Progenitor cell of endocrine pancreas (in vitro differentiated cells): Measurements from ENCODE around the gene GHITM. TPM values are rescaled to one million over a fixed set of nuclear protein-coding genes. Genes with fewer than 3 reads are reported as not detected.
"Not testable (repeated sequence)": the region's sequence is repeated elsewhere in the genome, so short reads cannot be mapped to it uniquely, and the experiment has no call there.

Experiments
- DNase-seq: peaks from one replicate; pipeline ENCODE4 v3.0.0; 2021; ENCODE audit warnings: low spot score; ENCODE audit not compliant: unreplicated experiment
- H3K27ac Mint-ChIP-seq: 2 replicates; pipeline ENCODE4 v1.8.0; 2021; ENCODE audit warnings: mild to moderate bottlenecking, moderate library complexity, mixed read lengths
- H3K27me3 Mint-ChIP-seq: 2 replicates; pipeline ENCODE4 v1.8.0; 2021; ENCODE audit warnings: mixed read lengths
- H3K36me3 Mint-ChIP-seq: 2 replicates; pipeline ENCODE4 v1.8.0; 2022; ENCODE audit warnings: mixed read lengths; ENCODE audit not compliant: insufficient read depth
- H3K4me1 Mint-ChIP-seq: 2 replicates; pipeline ENCODE4 v1.8.0; 2021; ENCODE audit warnings: low read depth, mixed read lengths
- H3K4me3 Mint-ChIP-seq: 2 replicates; pipeline ENCODE4 v1.8.0; 2021; ENCODE audit warnings: low read depth, mild to moderate bottlenecking, moderate library complexity, mixed read lengths
- H3K9me3 Mint-ChIP-seq: 2 replicates; pipeline ENCODE4 v1.8.0; 2021; ENCODE audit warnings: low read depth, mixed read lengths
- CTCF ChIP-seq: fragments of 200-600 bp; sonication (generic); IDR thresholded peaks from one replicate; pipeline ENCODE4 v1.5.0; 2021; ENCODE audit warnings: antibody characterized with exemption, mild to moderate bottlenecking; ENCODE audit not compliant: unreplicated experiment
- total RNA-seq: library from RNA; stranded (reverse); gene quantifications from 2 replicates; pipeline ENCODE4 v1.2.1, GENCODE V29; 2021

Gene GHITM
- total RNA-seq, 1 donor from 2014 or later: 99.4 TPM

GRCh38 chr10:84108797-84109196, 30.5 kb upstream of the GHITM start:
- Mint-ChIP-seq H3K36me3 (no peaks in the 10 kb centered on the region), H3K27me3 (no peaks in the 10 kb centered on the region), H3K4me1 (peaks cover 7% of the 10 kb centered on the region), H3K9me3 (no peaks in the 10 kb centered on the region), H3K4me3 (no peak overlapping the region), H3K27ac (no peak overlapping the region)
- TF ChIP-seq CTCF: no peak
- no peak for DNase-seq

DNA sequence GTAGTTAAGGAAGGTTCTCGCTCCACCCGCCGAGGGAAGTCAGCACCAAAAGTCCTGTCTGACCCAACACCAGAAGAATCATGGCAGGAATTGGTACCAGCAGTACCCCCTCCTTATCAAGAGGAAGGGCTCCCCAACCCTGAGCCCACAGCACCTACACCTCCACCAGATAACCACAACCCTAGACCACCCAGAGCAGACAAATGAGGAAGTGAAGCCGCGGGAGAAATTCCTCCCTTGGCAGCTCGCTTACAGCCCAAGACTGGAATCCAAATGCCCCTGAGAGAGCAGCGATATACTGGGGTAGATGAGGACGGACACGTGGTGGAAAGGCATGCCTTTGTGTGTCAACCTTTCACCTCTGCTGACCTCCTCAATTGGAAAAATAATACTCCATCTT, 29.5 kb upstream of the GHITM start:
- H3K4me1 Mint-ChIP-seq, DNase-seq, H3K9me3 Mint-ChIP-seq, H3K27ac Mint-ChIP-seq, H3K4me3 Mint-ChIP-seq, H3K36me3 Mint-ChIP-seq, H3K27me3 Mint-ChIP-seq: not testable (repeated sequence)

- H3K27ac Mint-ChIP-seq, H3K27me3 Mint-ChIP-seq, DNase-seq, H3K36me3 Mint-ChIP-seq, H3K9me3 Mint-ChIP-seq, H3K4me3 Mint-ChIP-seq: not testable (repeated sequence)
- peaks cover 12% of the 10 kb centered on the region for H3K4me1 Mint-ChIP-seq
These were observed 25.8 kb upstream of the GHITM start for GRCh38 chr10:84113468-84113867.

DNA sequence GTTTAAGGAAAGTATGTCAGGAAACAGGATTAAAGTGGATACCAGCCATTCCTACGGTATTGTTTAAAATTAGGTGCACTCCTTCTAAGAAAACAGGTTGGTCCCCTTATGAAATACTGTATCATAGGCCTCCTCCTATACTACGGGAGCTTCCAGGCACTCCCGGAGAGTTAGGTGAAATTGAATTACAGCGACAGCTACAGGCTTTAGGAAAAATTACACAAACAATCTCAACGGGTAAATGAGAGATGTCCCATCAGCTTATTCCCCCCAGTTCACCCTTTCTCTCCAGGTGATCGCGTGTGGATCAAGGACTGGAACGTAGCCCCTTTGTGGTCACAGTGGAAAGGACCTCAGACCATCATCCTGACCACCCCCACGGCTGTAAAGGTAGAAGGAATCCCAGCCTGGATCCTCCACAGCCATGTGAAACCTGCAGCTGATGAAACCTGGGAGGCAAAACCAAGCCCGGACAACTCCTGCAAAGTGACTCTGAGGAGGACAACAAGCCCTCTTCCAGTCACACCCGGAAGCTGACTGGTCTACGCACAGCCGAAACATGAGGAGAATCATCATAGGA, 25.1 kb upstream of the GHITM start:
- no peak overlapping the region for H3K4me3 Mint-ChIP-seq
- peaks cover 3% of the 10 kb centered on the region for H3K36me3 Mint-ChIP-seq
- peaks cover 13% of the 10 kb centered on the region for H3K4me1 Mint-ChIP-seq
- DNase-seq: no peak
- H3K27ac Mint-ChIP-seq: no peak overlapping the region
- H3K27me3 Mint-ChIP-seq: no peaks in the 10 kb centered on the region
- H3K9me3 Mint-ChIP-seq: peaks cover 10% of the 10 kb centered on the region
- TF ChIP-seq CTCF: peak; percentile 46

GRCh38 chr10:84117204-84117603, 22.1 kb upstream of the GHITM start:
- not testable (repeated sequence) for H3K9me3 Mint-ChIP-seq, H3K27me3 Mint-ChIP-seq, DNase-seq, H3K36me3 Mint-ChIP-seq, H3K27ac Mint-ChIP-seq, H3K4me3 Mint-ChIP-seq
- H3K4me1 Mint-ChIP-seq: peaks cover 13% of the 10 kb centered on the region

DNA sequence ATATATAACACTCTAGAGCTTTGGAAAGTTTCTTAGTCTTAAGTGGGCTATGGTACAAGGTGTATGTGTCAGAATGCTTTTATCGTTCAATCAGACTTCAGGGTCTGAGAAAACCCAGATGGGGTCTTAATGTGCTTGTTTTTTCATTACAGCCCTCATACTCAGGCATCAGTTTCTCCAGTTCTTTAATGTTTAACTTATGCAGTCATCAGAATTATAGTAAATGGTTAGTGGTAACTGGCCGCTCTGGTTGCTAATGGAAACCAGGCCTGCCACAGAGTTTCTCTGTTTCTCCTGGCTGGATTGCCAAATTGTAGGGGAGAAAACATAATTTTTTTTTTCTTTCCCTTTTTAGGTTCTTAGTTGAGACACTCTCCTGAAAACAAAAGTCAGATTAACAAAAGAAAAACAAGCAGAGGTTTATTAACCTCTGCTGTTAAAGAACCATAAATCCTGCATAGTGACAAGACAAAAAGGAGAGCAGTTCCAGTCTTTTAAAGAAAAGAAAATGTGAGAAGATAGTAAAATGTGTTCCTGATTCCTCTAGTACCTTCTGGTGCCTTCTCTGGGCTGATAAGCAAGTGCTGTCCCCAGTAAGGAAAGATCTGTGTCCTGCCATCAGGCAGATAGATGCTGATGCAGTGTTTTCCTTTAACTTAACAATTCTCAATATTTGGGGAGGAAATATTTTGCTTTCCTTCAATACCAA, 21.5 kb upstream of the GHITM start:
- H3K36me3 Mint-ChIP-seq: peaks cover 3% of the 10 kb centered on the region
- DNase-seq: no peak
- peaks cover 10% of the 10 kb centered on the region for H3K9me3 Mint-ChIP-seq
- H3K4me1 Mint-ChIP-seq: peaks cover 13% of the 10 kb centered on the region
- TF ChIP-seq CTCF: no peak
- H3K27me3 Mint-ChIP-seq: no peaks in the 10 kb centered on the region
- H3K4me3 Mint-ChIP-seq: no peak overlapping the region
- H3K27ac Mint-ChIP-seq: peak overlapping the region; percentile 75
